RPMI7951 (cell line): Measurements from ENCODE around the gene CPA5. TPM values are rescaled to one million over a fixed set of nuclear protein-coding genes. Genes with fewer than 3 reads are reported as not detected.

Source experiments
- DNase-seq: peaks from one replicate; pipeline ENCODE4 v3.0.0-alpha.2; 2012; ENCODE audit warnings: low read depth
- total RNA-seq: library from RNA; depleted of rRNA; stranded (reverse); fragments of >200 nt; shearing (Covaris generic); gene quantifications from 2 replicates; pipeline ENCODE4 v1.2.3, GENCODE V29; 2014; rRNA removed

CPA5 gene
- total RNA-seq, 1 experiment from 2014 or later: 0.12 TPM

DNA sequence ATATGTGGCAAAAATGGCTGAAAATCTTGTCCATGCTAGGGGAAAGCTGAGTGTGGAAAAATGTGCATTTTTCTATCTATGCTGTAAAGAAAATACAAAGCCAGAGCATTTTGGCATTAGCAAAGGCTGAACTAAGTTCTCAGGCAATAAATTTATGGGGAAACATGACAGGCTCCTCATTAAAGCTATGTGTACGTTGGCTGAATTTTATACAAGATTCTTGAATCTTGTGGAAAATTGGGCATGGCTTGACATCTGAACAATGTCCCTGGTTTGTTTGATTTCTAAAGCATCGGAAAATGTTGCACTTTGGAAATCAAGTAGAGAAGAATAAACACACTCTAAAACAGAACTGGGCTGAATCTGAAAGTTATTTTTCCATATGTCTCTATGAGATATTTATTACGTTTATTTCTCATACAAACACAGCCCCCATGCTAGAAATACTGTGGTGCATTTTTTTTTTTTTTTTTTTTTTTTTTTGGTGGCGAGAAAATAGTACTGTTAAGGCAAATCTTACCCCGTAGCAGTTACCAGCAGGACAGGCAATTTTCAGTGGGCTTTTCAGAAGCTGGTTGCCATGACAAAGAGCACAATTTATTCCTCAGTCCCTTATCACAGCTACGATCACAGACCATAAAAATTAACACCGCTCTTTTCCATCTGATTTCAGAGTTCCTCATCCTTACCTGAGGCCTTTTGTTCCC, 52.6 kb downstream of the CPA5 start:
- DNase-seq: no peak

DNA sequence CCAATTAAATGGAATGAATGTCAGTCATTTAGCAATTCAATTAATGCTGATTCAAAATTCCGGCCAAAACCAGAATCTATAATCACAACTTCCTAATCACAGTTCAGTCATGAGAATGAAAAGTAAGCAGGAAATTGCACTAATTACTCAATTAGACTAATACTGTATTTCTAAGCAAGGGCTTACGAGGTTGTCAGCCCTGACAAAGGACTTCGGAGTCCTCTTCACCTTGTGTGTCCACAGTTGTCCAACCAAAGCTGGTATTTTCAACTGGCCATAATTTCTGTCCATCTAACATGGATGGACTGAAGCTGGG, 53.1 kb downstream of the CPA5 start:
- no peak for DNase-seq

DNA sequence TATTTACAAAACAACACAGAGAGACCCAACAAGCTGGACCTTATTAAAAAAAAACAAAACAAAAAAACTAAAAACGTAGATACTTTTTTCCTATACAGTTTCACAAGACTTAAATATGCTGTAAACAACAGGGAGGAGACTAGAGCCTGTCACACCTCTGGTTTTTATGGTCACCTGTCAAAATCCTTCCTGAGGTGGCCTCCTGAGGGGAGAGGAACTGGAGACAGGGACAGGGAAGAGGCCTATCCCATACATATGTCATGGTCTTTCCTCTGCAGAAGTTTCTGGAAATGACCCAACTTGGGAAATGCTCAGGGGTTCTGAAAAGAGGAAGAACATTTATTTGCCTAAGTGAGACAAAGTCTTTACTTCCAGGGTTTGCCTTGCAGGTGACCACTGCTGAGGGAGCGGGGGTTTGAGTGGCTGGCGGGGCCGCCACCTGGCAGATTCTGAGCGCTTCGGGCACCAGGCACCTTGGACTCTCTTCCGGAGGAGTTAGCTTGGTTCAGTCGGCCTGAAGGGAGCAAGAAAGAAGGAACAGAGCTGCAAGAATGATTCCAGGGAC, 54.0 kb downstream of the CPA5 start:
- no peak for DNase-seq

DNA sequence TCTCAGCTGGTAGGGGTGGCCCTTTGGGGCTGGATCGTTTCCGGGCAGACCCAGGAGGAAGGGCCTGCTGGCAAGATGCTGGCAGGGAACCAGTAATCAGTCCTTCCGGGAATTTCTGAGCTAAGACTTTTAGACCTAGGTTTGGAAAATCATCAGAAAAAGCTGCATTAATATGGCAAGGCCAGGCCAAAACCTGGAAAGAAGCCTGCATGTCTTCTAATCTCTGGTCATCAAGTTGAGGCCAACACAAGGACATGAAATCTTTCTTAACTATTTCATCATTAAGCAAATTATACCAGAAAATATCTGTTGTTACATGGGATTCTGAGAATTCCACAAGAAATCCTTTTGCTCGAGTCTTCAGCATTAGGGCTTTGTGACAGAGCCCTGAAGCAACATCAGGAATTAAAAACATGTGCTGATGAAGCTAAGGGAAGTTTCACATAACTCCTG, 55.5 kb downstream of the CPA5 start:
- DNase-seq: peak; percentile 11

DNA sequence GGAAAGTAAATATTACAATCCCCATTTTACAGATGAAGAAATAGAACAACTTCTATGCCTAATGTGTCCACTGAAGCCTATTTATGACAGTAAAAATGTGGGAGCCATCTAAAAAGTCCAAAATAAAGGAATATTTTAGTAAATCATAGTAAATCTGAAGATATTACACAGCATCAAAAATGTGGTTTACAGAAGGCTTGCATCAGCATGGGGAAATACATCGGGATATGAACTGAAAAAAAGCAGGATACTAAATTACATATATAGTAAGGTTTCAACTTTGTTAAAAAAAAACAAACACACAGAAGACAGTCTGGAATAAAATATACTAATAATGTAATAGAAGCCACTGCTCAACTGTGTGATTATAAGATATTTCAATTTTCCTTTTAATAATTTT, 56.5 kb downstream of the CPA5 start:
- no peak for DNase-seq

DNA sequence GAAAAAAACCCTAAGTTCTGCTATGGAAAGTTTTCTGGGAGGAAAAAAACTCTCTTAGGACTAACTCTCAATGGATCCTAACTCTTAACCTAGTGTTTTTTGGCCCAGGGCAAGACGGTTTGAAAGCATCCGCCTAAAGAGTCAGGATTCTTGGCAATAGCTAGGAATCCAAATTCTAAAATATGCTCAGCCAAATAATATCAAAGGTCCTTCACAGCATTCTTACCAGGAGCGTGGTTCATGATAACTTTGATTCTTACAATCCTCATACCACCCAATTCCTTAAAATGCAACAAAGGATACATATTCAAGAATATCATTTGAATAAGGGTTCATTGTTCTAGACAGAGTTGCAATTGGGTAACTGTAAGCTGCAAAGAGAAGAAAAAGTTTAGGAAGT, 57.0 kb downstream of the CPA5 start:
- DNase-seq: no peak

DNA sequence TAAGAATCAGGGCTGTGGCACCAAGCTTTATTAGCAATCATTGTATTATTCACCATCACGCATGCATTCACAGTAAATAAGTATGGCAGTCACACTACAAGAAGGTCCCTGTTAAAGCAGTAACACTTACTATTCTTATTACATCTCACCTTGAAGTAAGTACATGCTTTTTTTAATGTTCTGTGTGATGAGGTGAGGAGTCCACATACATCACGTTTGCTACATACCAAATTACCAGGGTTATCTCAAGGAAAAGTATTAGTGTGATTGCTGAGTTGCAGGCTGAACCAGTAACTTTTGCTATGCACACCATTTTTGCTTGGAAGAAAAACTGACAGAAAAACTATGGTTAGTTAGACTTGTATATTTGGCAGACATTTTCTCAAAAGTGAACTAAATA, 60.4 kb downstream of the CPA5 start:
- no peak for DNase-seq

DNA sequence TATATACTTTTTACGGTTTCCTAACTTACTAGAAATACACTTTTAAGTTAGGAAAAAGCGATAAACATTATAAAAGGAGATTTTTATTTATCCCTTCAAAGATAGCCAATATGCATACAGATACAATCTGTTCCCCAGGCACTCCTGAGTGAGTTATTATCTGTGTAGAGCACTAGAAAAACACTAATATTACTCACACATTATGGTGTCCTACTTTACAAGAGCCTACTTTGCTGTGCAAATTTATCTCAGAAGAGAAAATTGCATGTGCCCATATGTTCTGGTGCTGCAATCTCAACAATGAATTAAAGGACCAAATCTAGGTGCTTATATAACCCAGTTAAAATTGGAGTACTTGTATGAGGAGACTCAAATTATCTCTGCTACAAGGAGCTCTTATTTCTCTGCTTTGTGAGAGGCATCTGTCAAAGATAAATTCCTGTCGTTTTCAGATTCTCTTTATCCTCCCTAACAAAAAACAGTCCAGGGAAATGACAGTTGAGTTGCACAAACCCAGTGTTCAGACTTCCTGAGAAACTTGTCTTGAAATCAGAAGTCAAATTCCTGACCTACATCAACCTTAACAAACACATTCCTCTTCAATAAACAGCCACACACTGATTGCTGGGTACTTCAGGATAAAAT, 64.6 kb downstream of the CPA5 start:
- DNase-seq: no peak

DNA sequence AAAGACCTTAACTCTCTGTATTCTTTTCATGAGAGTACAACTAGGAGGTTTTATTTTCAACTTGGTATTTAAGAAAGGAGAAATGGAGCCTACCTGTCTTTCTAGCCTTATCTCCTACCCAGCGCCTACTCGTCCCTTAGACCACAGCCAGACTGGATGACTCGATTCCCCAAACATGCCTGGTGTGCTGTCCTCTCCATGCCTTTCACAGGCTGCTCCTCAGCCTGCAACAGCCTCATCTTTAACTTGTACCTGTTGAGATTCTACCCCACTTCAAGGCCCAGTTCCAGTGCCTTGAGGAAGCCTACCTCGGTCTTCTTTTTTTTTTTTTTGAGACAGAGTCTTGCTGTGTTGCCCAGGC, 65.1 kb downstream of the CPA5 start:
- DNase-seq: no peak

DNA sequence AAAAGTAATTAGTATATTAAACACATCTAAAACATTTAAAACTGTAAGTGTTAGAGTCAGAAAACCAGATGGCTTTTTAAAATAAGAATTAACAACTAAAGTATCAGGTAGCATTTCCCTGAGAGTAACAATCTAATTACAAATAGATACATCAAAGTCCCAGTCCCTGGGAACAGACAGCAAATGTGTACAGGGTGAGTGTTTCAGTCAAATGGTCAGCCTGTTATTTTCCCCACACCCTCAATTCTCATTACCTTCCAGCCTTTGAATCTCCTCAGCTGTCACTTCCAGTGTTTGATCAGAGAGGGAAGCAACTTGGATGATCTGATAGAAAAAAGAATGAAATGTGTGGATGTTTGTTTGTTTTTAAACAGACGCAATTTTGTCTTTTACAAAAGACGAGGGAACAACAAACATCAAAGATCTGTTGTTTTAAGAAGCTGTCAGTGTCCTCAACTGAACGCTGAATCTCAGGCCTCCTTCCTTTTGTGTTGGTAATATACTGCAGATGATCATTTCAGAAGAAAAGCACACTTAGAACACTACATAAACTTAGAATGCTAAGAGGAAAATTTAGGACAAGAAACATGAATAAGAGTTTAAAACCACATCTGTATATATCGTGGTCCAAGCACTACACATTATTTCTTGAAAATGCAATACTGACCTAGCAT, 66.4 kb downstream of the CPA5 start:
- DNase-seq: no peak

DNA sequence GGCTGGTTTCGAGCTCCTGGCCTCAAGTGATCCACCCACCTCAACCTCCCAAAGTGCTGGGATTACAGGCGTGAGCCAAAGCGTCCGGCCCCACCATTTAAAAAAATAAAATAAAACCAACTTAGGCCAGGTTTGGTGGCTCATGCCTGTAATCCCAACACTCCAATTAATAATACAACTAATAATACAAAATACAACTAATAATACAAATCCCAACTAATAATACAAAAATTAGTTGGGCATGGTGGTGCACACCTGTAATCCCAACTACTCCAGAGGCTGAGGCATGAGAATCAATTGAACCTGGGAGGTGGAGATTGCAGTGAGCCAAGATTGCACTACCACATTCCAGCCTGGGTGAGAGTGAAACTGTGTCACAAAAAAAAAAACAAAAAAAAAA, 68.6 kb downstream of the CPA5 start:
- no peak for DNase-seq

DNA sequence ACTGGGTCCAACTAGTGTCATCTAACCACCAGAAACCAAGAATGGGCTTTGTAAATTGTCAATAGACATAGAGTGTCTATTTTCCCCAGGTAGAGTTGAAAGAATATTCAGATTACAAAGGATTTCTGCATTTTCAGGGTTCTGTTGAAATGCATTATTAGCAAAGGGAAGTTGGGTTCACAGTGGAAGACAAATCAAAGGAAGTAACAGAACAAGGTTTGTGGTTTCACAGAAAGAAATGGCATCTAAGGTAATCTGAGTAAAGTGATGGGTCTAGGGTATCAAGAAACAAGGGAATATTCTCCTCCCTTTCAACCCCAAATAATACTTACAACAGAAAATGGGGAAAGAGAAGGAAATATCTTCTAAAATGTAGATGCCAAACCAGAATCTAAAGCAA, 70.4 kb downstream of the CPA5 start:
- no peak for DNase-seq

DNA sequence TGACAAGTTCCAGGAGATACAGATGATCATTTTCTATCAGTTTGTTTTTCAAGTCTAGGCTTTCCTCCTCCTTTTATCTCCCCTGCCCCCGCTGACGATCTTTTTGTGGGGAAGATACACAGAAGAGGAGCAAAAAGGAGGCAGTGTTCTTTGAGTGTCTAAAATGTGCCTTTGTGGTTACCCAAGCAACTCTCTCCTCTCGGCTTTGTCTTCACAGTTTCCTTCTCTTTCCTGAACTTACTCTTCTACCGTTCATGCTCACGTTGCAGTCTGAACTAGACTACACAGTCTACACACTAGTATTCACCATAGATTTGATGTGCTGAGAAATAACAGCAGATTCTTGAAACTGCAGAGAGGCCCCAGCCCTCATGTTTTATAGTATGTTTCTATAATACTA, 72.6 kb downstream of the CPA5 start:
- no peak for DNase-seq

DNA sequence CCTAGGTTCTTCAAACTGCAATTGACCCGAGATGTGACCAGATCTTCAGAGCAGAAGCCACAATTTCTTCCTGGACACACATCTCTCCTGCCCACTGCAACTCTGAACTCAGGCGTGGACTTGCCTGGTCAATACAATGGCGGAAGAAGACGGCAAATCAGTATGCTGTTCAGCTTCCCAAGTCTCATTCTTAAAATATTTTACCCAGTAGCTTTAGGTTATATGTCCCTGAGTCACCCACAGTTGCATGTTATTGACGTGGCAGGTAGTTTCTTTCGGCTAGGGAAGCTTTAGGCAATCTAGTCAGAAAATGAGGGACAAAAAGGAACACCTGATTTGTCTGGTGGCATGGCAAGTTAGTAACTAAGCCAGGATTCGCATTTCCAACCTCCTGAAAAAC, 73.7 kb downstream of the CPA5 start:
- no peak for DNase-seq

Other genes starting within 250 kb of the CPA5 start
- gene TMEM209, start 139.4 kb upstream of the CPA5 start, total RNA-seq: 19.3 and 26.7 TPM in 2 replicates
- gene SSMEM1, start 137.0 kb upstream of the CPA5 start, total RNA-seq: not detected in 2 replicates
- not detected in 2 replicates for gene CPA2, start 78.0 kb upstream of the CPA5 start, total RNA-seq
- 16.8 and 17.9 TPM in 2 replicates for gene CPA4, start 51.7 kb upstream of the CPA5 start, total RNA-seq
- gene CPA1, start 35.7 kb downstream of the CPA5 start, total RNA-seq: not detected in 2 replicates
- 27.2 and 36.8 TPM in 2 replicates for gene CEP41, start 96.2 kb downstream of the CPA5 start, total RNA-seq
- gene MEST, start 147.3 kb downstream of the CPA5 start, total RNA-seq: 21.5 and 22.6 TPM in 2 replicates